OCI-M2 (cell line): Measurements from ENCODE around the gene KIF1A.

Source experiments
- DNase-seq: peaks from one replicate; lab custom pipeline; 2025; ENCODE audit not compliant: unreplicated experiment; lab: John Stamatoyannopoulos, UW

Gene KIF1A

GRCh38 chr2:240806006-240806405 is 14.0 kb downstream of the KIF1A start:
- DNase-seq = no peak

GRCh38 chr2:240803191-240803590 is 16.8 kb downstream of the KIF1A start:
- no peak for DNase-seq

DNA sequence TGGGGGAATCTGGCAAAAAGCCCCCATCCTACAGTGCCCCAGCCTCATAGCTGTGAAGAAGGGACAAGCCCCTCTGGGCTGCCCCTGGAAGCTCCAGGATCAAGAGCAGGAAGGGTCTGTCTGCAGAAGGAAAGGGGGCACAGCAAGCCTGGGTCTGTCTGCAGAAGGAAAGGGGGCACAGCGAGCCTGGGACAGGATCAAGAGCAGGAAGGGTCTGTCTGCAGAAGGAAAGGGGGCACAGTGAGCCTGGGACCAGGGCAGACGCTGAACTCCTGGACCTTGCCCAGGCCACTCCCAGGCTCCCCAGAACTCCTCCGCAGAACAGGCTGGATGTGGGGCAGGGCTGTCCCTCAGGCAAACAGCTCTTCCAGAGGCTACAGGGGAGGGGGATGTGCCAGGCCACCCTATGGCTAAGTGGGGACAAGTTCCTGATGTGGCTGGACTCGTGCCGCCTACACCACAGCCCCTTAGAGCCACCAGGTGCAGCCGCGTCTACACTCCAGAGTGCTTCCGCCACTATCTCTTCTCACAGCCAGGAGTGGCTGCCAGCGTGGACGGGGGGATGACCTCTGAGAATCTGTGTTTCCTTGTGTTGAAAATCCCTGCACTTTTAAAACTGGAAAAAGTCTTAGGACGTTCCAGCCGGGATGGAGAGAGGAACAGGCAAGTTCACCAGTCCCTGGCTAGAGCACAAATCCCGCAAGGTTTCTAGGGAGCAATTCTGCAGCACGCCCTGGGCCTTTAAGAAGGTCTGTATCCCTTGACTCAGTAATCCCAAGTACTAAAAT is 20.8 kb downstream of the KIF1A start:
- no peak for DNase-seq

DNA sequence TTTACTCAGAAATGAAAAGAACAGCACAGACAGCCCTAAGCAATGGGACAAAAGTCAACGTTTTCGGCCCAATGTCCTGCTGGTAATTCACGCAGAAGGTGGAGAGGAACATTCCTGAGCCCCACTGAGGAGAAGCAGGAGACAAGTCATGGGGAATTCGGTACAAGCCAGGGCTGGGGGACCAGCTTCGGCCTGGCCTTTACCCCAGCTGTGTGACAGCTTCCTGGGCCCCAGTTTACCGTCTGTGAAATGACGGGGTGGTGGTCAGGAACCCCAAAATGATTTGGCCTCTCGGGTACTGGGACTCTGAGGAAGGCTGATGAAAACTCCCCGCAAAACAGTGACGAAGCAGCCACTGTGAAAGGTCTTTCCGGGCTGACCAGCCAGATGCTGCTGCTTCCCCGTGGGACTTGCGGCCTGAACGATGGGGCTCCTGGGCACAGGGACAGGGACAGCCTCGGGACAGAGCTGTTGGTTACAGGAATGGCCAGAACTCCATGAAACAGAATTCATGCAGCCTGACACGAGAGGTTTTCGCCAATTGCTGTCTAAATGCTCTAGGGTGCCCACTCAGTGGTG is 21.6 kb downstream of the KIF1A start:
- DNase-seq = no peak

DNA sequence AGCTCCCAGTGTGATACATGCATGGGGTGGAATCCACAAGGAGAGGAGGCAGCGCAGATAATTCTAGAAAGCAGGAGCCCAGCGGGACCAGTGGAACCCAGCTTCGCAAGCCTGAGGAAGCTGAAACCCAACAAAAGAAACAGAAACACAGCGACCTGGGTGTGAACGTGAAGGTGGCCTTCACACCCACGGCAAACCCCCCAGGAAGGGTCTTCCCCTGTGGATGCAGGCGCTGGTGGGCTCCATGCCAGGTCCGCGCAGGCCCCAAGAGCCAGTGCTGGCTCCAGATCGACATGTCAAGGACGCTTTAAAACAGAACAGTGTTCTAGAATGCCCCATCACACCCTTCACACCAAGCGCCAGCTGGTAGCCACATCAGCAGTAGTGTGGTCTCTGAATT is 22.1 kb downstream of the KIF1A start:
- DNase-seq = no peak

GRCh38 chr2:240797500-240797895 is 22.5 kb downstream of the KIF1A start:
- DNase-seq = no peak

GRCh38 chr2:240796543-240797499 is 23.2 kb downstream of the KIF1A start:
- DNase-seq = no peak

GRCh38 chr2:240795916-240796510 is 24.0 kb downstream of the KIF1A start:
- no peak for DNase-seq

GRCh38 chr2:240795454-240795853 is 24.6 kb downstream of the KIF1A start:
- no peak for DNase-seq

DNA sequence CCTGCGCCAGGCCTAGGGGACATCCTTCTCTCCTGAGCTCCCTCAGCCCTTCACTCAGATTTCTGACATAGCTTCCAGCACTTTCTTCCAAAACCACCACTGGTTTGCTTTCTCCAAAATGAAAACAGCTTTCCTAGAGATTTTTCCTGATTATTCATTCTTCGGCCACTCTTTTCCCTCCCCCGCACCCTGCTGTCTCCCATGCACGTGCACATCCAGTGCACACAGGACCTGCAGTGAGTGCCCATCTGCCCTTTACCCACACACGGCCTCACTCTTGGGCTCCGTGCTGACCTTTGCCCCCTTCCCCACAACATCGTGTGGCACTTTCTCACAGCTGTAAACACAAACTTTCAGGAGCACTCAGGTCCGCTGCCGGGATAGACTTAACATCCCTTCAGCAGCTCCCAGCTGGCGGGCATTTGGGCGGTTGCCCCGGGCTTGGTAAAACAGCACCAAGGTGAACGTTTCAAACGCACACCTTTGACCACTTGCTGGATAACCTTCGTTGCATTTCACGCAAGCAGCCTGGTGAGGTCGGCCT is 25.8 kb downstream of the KIF1A start:
- no peak for DNase-seq

DNA sequence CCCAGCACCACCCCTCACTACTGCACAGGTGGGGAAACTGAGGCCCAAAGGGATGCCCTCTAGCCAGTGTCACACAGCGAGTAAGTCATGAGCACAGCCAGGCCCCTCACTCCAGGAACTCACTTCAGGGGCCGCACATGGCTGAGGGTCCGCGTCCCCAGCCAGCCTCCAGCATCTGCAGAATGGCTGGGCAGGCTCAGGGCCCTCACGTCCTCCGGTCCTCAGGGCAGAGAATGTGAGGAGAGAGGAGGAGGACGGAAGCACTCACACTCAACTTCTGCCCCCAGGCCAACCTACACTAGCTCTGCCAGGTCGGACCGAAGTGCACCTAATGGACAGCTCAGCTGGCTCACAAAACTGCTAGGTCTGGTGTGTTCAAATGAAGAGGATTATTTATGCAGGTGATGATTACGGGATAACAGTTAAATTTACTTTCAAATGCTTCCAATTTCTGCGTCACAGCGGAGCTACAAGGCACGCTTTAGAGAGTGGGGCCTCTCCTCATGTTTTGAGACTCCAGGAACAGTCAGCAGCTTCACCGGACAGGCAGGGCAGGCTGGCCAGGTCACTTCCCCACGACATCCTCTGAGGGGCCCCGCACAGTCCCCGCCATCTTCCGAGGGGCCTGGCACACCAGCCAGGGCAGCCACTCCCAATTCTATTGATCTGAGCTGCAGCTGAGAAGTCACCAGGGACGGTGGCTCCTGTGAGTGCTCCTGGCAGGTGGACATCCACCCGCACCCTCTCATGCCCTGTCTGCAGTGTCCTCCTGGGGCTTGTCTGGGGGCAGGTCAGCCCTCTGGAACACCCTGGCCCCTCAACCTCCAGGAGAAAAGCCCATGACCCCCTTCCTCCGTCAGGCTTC is 26.5 kb downstream of the KIF1A start:
- DNase-seq = no peak

DNA sequence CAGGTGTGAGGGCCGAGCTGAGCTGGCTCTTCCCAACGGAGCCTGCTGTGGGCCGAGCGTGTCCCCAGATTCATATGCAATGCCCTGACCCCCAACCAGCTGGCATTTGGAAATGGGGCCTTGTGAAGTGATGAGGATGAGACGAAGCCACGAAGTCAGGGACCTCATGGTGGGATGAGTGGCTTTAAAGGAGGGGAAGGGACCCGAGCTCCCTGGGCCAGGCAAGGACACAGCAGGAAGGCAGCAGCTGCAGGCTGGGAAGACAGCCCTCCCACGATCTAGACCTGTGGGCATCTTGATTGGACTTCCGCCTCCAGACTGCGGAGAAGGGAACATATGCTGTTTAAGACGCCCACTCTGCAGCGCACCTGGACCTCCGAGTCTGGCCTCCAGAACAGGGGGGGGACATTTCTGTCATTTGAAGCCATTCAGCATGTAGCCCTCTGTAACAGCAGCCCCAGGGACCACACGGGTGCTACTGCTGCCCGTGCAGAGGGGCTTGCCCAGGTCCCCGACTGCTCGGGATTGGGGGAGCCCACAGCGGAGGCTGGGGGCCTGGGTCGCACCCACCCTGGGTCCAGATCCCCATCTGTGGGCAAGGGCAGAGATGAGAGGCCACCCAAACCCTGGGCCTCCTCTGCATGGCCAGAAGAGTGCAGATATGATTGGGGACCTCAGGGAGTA is 27.2 kb downstream of the KIF1A start:
- no peak for DNase-seq

DNA sequence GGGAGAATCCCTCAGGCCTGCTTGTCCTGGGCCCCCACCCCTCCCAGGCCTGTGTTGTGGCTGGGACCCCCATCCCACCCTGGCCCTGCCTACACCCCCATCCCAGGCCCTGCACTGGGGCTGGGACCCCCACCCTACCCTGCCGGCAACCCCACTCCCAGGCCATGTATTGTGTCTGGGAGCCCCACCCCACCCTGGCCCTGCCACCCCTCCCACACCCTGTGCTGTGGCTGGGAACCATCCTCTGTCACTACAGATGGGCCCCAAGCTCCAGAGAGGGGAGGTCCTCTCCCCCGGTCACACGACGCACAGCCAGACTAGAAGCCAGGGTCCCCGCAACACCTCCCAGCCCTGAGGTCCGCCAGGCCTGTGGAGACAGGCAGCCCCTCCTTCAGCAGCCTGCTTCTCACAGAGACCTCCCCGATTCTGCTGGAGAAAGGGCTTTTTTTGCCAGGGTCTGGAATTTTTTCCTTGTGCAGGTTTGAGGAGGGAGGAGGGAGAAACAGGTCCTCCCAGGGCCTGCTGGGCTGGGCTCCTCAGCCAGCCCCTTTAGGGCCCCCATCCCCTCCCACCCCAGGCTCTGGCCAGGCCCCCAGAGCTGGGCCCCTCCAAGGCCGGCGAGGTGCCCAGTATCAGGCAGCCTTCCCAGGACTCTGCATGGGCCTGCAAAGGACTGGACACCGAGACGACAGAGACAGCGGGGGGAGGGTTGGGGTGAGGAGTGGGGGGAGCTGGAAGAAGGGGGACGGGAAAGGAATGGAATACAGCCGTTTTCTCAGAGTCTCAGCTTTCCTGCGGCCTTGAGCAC is 28.0 kb downstream of the KIF1A start:
- no peak for DNase-seq

GRCh38 chr2:240791221-240791800 is 28.7 kb downstream of the KIF1A start:
- no peak for DNase-seq

DNA sequence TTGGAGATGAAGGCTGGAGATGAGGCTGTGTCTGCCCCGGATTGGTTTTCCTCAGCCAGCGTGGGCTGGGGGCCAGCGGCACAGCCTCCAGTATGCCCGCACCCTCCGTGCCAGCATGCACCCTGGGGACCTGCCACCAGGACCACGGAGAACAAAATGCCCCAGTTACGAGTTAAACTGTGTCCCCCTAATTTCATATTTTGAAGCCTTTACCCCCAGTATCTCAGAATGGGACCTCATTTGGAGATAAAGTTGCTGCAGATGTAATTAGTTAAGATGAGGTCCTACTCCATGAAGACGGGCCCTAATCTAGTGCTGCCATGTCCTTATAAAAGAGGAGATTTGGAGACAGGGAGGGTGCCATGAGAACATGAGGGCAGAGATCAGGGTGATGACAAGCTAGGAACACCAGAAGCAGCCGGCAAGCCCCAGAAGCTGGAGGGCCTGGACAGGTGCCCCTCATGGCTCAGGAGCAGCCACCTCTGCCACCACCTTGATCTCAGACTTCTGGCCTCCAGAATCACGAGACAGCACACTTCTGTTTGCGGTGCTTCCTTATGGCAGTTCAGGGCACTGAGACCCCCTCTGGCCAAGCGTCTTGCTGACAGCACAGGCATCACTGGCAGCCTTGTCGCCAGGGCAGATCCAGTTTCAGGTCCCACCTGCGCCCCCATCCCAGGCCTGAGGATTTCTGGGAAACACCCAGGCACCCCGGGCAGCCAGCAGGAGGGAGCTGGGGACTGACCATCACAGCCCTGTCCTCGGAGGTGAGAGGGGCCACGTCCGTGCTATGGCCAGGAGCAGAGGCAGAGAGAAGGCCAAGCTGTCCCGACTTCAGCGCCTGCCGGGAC is 29.4 kb downstream of the KIF1A start:
- no peak for DNase-seq

GRCh38 chr2:240789501-240790369 is 30.3 kb downstream of the KIF1A start:
- no peak for DNase-seq
